Adrenal gland (tissue), 12 donors: Measurements from ENCODE around the gene TAF5L. TPM values are rescaled to one million over a fixed set of nuclear protein-coding genes. Genes with fewer than 3 reads are reported as not detected.

Experiments used
- DNase-seq, 7 donors: peaks; one replicate each; pipeline ENCODE4 v3.0.0-alpha.2; 2019 to 2020
- H3K27ac ChIP-seq, 5 donors: fragments of 200-600 bp; sonication (generic) in 4 of 5; 1 replicate in 3 of 5; 2 replicates in 2 of 5; pipeline versions ENCODE4 v1.5.1 to v1.8.0; 2016 to 2020; ENCODE audit warnings: mild to moderate bottlenecking in 1 of 5
- H3K27me3 ChIP-seq: fragments of 200-600 bp; 2 replicates; pipeline ENCODE4 v1.8.0; 2021
- H3K36me3 ChIP-seq, 2 donors: fragments of 200-600 bp; replicated peaks in 1 of 2; 1 replicate in 1 of 2; 2 replicates in 1 of 2; pipeline versions ENCODE4 v1.5.1 to v1.8.0; 2018 to 2022
- H3K4me1 ChIP-seq, 2 donors: fragments of 200-600 bp; replicated peaks in 1 of 2; 1 replicate in 1 of 2; 2 replicates in 1 of 2; pipeline versions ENCODE4 v1.5.1 to v1.8.0; 2018 to 2021
- H3K4me3 ChIP-seq, 4 donors: fragments of 200-600 bp; sonication (generic) in 3 of 4; one replicate each; pipeline ENCODE4 v1.5.1; 2016 to 2018
- H3K9me3 ChIP-seq, 3 donors: fragments of 200-600 bp; sonication (generic) in 1 of 3; replicated peaks in 1 of 3; 1 replicate in 2 of 3; 2 replicates in 1 of 3; pipeline versions ENCODE4 v1.5.1 to v1.8.0; 2016 to 2021
- CTCF ChIP-seq, 6 experiments: fragments of 450-650 bp in 4 of 6; fragments of 200-600 bp in 2 of 6; sonication (generic) in 1 of 6; IDR thresholded peaks; 1 replicate in 5 of 6; 2 replicates in 1 of 6; pipeline versions ENCODE4 v1.5.1 to v1.8.0; 2016 to 2021; ENCODE audit warnings: antibody characterized with exemption in 6 of 6, mild to moderate bottlenecking in 2 of 6, moderate library complexity in 1 of 6
- POLR2A ChIP-seq, 2 donors: fragments of 450-650 bp; IDR thresholded peaks; one replicate each; pipeline ENCODE4 v1.6.1; 2017; ENCODE audit warnings: antibody characterized with exemption in 2 of 2, mild to moderate bottlenecking in 2 of 2, moderate library complexity in 1 of 2
- WGBS, 4 donors: extraction: QIAGEN DNeasy Blood & Tissue Kit in 2 of 4; methylation state at CpG; one replicate each; pipeline versions ENCODE4 v1.1.5 to v1.1.7; 2013 to 2017; 5-methylcytosine and 5-hydroxymethylcytosine counted together
- intact Hi-C, 2 donors: fragments of 100-400 bp; cut with DNase I; formaldehyde crosslinking; loops; one replicate each; pipeline versions ENCODE4 v1.14.1 to v1.15.0; 2022 to 2023
- polyA plus RNA-seq, 3 donors: library from polyadenylated mRNA; stranded (reverse); fragments of 200-250 nt in 2 of 3; fragments of 350-450 nt in 1 of 3; fragmentation: Illumina TruSeq in 1 of 3; extraction: RNeasy Lipid Tissue Mini Kit (QIAGEN cat#74804) in 1 of 3; gene quantifications; one replicate each; pipeline ENCODE4 v1.2.3, GENCODE V29; 2013 to 2014
- total RNA-seq, 9 donors: library from RNA; depleted of rRNA in 4 of 9; stranded (reverse); fragments of >200 nt in 4 of 9; fragments of 120-200 nt in 1 of 9; fragmentation: NEBNext Ultra II Directional in 1 of 9; extraction: Animal tissue kit (Norgen Biotek cat#: 25700) in 1 of 9; gene quantifications; one replicate each; pipeline versions ENCODE4 v1.1.0 to v1.2.4, GENCODE V29; 2013 to 2023
- donor health status: healthy with polysubstance abuse.
- donor health status: Bipolar disorder and iron deficiency.
- donor health status: DM: yes; HTN: yes; CAD: no.
- donor health status: DM: no; HTN: no; CAD: no.
- donor health status: DM: no; HTN: no; CAD: no.
- donor health status: DM: yes; HTN: yes; CAD: no.

Gene TAF5L
- total and polyA plus RNA-seq, 12 donors = 5.4 to 16.0 (median 9.9) TPM

DNA sequence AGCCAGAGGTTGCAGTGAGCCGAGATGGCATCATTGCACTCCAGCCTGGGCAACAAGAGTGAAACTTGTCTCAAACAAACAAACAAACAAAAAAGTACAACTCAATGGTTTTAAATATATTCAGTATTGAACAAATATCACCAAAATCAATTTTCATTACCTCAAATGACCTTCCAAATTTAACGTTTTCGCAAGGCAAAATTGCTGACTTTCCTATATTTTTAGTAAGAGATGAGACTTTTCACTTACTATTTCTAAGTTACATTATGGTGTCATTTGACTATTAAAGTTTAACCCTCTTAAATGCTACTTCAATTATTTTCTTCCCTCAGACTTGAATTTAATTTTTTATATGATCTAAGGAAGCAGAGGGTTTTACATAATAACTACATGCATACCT is 44.4 kb downstream of the TAF5L start:
- H3K27ac ChIP-seq = no peak overlapping the region
- no peak for TF ChIP-seq CTCF (IDR thresholded peaks at IDR 0.05)
- no peak for TF ChIP-seq POLR2A (IDR thresholded peaks at IDR 0.05)
- no peak overlapping the region for H3K4me3 ChIP-seq
- WGBS, 4 donors = 85 to 88% (median 86%) methylated on average over 3 of the region's 3 CpGs
- DNase-seq = no peak
- no peaks in the 10 kb centered on the region for H3K27me3 ChIP-seq
- H3K4me1 ChIP-seq = peaks cover 4 to 20% of the 10 kb centered on the region in 2 donors
- no peaks in the 10 kb centered on the region for H3K9me3 ChIP-seq
- no peaks in the 10 kb centered on the region for H3K36me3 ChIP-seq
- intact Hi-C loops = no loop called here

- DNase-seq = peak; percentile 41 to 72 (median 55)
- no peak for TF ChIP-seq CTCF (IDR thresholded peaks at IDR 0.05)
- no peak for TF ChIP-seq POLR2A (IDR thresholded peaks at IDR 0.05)
These were observed 46.8 kb downstream of the TAF5L start for GRCh38 chr1:229579059-229579673.

GRCh38 chr1:229578168-229579058 is 47.5 kb downstream of the TAF5L start:
- Histone ChIP-seq H3K9me3 (no peaks in the 10 kb centered on the region), H3K4me1 (peaks cover 4 to 20% of the 10 kb centered on the region in 2 donors), H3K36me3 (no peaks in the 10 kb centered on the region), H3K27me3 (no peaks in the 10 kb centered on the region), H3K27ac (peak overlapping the region in 2 of 5 donors; percentile 54 to 57), H3K4me3 (peak overlapping the region in 1 of 4 donors; percentile 25)
- intact Hi-C loops = no loop called here
- no peak for DNase-seq
- TF ChIP-seq POLR2A (IDR thresholded peaks at IDR 0.05) (no peak), CTCF (IDR thresholded peaks at IDR 0.05) (no peak)
- WGBS, 4 donors = 65 to 72% (median 67%) methylated on average over 14 of the region's 14 CpGs

More at GRCh38 chr1:229579059-229579673, 46.8 kb downstream of the TAF5L start:
- peak overlapping the region in 1 of 4 donors; percentile 25 for H3K4me3 ChIP-seq
- H3K27me3 ChIP-seq = no peaks in the 10 kb centered on the region
- H3K36me3 ChIP-seq = no peaks in the 10 kb centered on the region
- intact Hi-C loops = no loop called here
- H3K4me1 ChIP-seq = peaks cover 4 to 20% of the 10 kb centered on the region in 2 donors
- WGBS, 4 donors = 4 to 8% (median 6%) methylated on average over 6 to 9 of the region's 9 CpGs
- peak overlapping the region in 3 of 5 donors; percentile 12 to 57 (median 54) for H3K27ac ChIP-seq
- H3K9me3 ChIP-seq = no peaks in the 10 kb centered on the region

DNA sequence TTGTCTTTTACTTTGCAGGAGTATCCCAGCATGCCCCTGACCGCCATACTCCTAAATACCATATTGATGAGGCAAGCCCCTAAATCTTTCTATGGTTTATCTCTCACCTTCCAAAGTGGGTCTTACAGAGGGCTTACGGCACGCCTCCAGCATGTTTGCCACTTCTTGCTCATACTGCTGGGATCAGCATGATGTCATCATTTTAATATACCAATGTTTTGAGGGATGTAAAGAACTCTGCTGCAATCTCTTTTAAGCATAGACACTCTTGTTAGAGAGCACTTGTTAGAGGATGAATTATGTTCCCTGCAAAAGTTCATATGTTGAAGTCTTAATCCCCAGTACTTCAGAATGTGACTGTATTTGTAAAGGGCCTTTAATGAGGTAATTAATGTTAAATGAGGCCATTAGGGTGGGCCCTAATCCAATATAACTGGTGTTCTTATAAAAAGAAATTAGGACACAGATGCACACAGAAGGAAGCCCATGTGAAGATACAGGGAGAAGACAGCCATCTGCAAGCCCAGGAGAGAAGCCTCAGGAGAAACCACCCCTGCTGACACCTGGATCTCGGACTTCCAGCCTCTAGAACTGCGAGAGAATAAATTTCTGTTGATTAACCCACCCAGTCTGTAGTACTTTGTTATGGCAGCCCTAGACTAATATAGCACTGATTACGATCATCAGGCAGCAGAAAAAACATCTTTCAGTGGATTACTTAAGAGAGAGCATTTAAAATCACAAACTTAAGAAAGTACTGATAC is 51.1 kb downstream of the TAF5L start:
- Histone ChIP-seq H3K27me3 (no peaks in the 10 kb centered on the region), H3K27ac (no peak overlapping the region), H3K9me3 (no peaks in the 10 kb centered on the region), H3K4me3 (no peak overlapping the region), H3K4me1 (peaks cover 4 to 14% of the 10 kb centered on the region in 2 donors), H3K36me3 (no peaks in the 10 kb centered on the region)
- no peak for TF ChIP-seq CTCF (IDR thresholded peaks at IDR 0.05)
- intact Hi-C loops = no loop called here
- no peak for DNase-seq
- 92 to 94% (median 94%) methylated on average over 6 of the region's 6 CpGs for WGBS, 4 donors
